GM18511 (cell line): Measurements from ENCODE around the gene SLC20A1.
"Not testable (repeated sequence)": the region's sequence is repeated elsewhere in the genome, so short reads cannot be mapped to it uniquely, and the experiment has no call there.

Experiments
- ATAC-seq: cut with Tn5 transposase; IDR thresholded peaks from one replicate; pipeline ENCODE4 v1.9.1; 2021; ENCODE audit warnings: mild to moderate bottlenecking, moderate library complexity; ENCODE audit not compliant: unreplicated experiment

Gene SLC20A1

GRCh38 chr2:112646102-112646719 is 472 bp downstream of the SLC20A1 start:
- peak; percentile 32 for ATAC-seq

GRCh38 chr2:112646791-112647689 is 1.3 kb downstream of the SLC20A1 start:
- ATAC-seq = no peak

- no peak for ATAC-seq
These were observed 2.3 kb downstream of the SLC20A1 start for GRCh38 chr2:112648081-112648480.

GRCh38 chr2:112656679-112657078 is 10.9 kb downstream of the SLC20A1 start:
- no peak for ATAC-seq

GRCh38 chr2:112658301-112658700 is 12.6 kb downstream of the SLC20A1 start:
- ATAC-seq = no peak

GRCh38 chr2:112658839-112659667 is 13.3 kb downstream of the SLC20A1 start:
- no peak for ATAC-seq

GRCh38 chr2:112660138-112660537 is 14.4 kb downstream of the SLC20A1 start:
- ATAC-seq = no peak

- ATAC-seq = no peak
These were observed 16.0 kb downstream of the SLC20A1 start for GRCh38 chr2:112661656-112662305.

GRCh38 chr2:112662704-112663103 is 17.0 kb downstream of the SLC20A1 start:
- ATAC-seq = no peak

GRCh38 chr2:112664689-112665088 is 18.9 kb downstream of the SLC20A1 start:
- ATAC-seq = no peak

- no peak for ATAC-seq
These were observed 19.5 kb downstream of the SLC20A1 start for GRCh38 chr2:112665113-112665780.

- ATAC-seq = no peak
These were observed 21.0 kb downstream of the SLC20A1 start for GRCh38 chr2:112666761-112667122.

- not testable (repeated sequence) for ATAC-seq
These were observed 21.8 kb downstream of the SLC20A1 start for GRCh38 chr2:112667540-112667939.

GRCh38 chr2:112669667-112670066 is 23.9 kb downstream of the SLC20A1 start:
- no peak for ATAC-seq

- ATAC-seq = no peak
These were observed 24.7 kb downstream of the SLC20A1 start for GRCh38 chr2:112670252-112671022.

- no peak for ATAC-seq
These were observed 26.1 kb downstream of the SLC20A1 start for GRCh38 chr2:112671801-112672200.

GRCh38 chr2:112673008-112673407 is 27.3 kb downstream of the SLC20A1 start:
- no peak for ATAC-seq

- ATAC-seq = no peak
These were observed 28.5 kb downstream of the SLC20A1 start for GRCh38 chr2:112674229-112674628.

- no peak for ATAC-seq
These were observed 33.7 kb downstream of the SLC20A1 start for GRCh38 chr2:112679484-112679883.

GRCh38 chr2:112680666-112681101 is 34.9 kb downstream of the SLC20A1 start:
- ATAC-seq = no peak
